22Rv1 (cell line): ENCODE results near the gene AQP1.

Experiments used
- CTCF ChIP-seq: fragments of 450-650 bp; IDR thresholded peaks from 2 replicates; pipeline ENCODE4 v1.5.1; 2017; ENCODE audit warnings: mild to moderate bottlenecking
- ZFX ChIP-seq: fragments of 450-650 bp; IDR thresholded peaks from 2 replicates; pipeline ENCODE4 v1.6.1; 2017; ENCODE audit warnings: antibody characterized with exemption, borderline replicate concordance

- no peak for TF ChIP-seq CTCF
- no peak for TF ChIP-seq ZFX
These were observed 7.1 kb upstream of the AQP1 start for GRCh38 chr7:30904561-30904960.
